GM04503 (cell line): ENCODE results near the gene NAPA.

Source experiments
- DNase-seq: peaks from one replicate; pipeline ENCODE4 v3.0.0-alpha.2; 2012; ENCODE audit warnings: low read depth

Gene NAPA

DNA sequence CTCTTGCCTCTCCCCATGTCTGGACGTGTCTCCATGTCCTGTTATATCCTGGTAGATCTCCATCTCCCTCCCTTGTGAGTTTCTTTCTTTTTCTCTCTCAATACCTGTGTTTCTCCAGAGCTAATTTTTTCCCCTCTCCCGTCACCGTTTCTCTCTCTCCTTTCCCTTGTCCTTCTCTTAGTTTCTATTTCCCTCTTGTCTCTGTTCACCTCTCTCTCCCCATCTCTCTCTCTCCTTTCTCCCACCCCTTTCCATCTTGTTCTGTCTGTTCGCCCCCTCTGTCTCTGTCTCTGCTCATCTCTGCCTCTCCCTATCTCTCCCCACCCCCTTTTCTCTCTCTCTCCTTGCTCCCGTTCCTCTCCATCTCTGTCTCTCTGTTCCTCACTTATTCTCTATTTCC is 56.2 kb downstream of the NAPA start:
- no peak for DNase-seq

DNA sequence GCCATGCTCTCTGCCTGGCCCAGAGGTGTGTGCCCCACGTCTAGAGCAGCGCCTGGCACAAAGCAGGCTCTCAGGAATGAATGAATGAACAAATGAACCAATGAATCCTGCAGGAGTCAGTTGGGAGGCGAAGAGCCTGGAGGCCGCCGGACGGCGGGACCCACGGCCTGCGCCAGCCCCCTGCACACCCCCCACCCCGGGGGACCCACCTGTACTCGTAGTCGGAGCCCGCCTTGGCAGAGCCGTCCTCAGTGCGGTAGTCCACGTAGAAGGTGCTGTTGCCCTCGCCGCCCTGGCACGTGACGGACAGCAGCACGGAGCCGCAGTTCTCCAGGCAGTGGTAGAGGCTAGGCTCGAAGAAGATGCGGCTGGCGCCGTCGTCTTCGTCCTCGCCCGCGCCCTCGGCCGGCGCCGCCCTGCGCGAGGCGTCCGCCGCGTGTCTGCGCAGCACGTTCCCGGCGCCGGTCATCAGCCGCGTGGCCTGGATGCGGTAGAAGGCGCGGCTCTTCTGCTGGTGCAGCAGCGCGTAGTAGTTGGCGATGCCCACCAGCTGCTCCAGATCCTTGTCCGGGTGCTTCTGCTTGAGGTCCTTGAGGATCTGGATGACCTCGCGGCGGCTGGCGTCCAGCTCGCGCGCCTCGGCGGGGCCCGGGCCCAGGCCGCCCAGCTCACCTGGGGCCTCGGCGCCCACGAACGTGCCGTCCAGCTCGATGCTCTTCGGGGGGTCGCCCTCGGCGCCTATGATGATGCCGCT is 58.0 kb downstream of the NAPA start:
- DNase-seq, result no peak

DNA sequence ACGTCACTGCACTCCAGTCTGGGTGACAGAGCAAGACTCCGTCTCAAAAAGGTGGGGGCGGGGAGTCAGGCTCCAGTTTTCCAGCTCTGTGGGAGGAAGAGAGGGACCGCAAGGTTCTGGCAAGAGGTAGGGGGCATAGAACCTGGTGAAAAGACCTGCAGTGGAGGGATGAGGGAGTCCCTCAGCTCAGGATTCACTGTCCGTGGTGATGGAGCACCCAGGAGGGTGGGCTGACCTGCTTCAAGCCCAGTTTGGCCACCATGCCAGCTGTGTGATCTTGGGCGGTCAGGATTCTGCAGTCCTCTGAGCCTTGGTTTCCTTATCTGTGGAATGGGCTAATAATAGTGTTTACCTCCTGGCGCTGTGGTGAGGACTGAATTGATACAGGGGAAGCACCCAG is 64.4 kb downstream of the NAPA start:
- DNase-seq, result no peak

DNA sequence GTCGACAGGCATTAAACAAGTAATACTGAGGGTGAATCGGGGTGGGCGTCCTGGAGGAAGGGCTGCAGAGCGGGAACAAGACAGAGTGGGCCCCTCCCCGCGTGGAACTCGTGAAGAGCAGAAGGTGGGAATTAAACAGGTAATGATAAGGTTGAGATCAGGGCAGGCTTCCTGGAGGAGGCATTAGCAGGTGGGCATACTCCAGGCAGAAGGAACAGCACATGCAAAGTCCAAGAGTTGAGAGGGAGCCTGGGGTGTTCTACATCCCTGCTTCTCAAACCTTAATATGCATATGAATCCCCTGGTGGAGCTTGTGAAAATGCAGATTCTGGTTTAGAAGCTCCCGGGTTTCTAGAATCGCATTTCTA is 66.5 kb downstream of the NAPA start:
- DNase-seq, result no peak

DNA sequence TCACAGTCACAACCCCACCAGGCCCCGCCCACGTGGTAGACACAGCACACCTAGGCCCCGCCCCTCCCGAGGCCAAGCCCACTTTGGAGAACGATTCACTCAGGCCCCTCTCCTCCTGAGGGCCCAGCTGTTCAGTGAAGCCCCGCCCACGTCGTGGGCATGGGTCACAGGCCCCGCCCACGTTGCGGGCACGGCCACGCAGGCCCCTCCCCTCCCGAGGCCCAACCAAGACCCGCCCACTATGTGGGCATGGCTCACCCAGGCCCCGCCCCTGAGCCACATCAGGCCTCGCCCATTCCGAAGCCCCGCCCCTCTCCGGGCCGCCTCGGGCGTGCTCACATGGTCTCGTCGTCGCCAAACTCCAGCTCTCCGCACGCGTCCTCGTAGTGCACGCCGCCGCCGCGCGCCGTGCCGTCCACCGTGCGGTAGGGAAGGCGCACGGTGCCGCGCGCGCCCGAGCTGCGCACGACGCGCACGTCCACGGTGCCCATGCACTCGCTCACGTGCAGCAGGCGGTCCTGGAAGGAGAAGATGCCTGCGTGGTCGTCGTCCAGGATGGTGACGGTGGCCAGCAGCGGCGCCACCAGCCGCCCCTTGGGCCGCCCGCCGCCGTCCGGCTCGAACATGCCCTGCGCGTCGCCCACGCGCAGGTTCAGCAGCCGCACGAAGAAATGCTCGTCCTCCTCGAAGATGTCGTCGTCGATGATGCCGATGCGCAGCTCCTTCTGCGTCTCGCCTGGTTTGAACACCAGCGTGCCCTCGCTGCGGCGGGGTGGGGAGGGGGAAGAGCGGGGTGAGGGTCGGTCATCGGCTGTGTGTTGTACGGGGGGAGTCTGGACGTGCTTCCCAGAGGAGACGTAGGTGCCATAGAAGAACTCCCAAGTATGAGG is 67.1 kb downstream of the NAPA start:
- no peak for DNase-seq

DNA sequence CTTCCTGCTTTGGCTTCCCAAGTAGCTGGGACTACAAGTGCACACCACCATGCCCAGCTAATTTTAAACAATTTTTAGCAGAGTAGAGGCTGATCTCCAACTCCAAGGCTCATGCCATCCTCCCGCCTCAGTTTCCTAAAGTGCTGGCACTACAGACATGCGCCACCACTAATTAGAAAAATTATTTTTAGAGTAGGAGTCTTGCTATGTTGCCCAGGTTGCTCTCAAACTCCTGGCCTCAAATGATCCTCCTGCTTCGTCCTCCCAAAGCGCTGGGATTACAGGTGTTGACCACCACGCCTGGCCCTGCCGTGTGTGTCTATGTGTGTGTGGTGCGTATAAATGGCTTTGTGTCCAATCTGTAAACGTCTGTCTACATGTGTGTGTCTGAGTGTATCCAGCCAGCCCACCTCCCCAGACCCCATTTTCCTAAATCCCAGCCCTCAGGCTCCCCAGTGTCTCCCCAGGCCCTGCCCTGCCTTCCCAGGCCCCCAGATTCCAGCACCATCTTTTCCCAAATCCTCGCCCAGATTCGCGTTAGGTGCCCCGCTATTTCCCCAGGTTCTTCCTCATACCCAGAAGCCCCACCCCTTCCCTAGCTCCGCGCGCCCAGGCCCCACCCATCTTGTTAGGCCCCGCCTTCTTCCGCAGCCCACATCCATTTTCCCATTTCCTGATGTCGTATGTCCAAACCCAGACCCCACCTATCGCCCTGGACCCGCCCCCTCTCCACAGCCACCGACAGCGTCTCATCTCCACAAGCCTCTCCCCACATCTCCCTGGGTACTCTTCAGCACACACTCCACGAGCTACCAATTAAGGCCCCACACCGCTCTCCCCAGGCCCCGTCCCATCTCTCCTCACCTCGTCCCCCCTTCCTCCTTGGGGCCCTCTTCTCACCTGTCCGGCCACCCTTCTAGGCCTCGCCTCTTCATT is 68.1 kb downstream of the NAPA start:
- no peak for DNase-seq

DNA sequence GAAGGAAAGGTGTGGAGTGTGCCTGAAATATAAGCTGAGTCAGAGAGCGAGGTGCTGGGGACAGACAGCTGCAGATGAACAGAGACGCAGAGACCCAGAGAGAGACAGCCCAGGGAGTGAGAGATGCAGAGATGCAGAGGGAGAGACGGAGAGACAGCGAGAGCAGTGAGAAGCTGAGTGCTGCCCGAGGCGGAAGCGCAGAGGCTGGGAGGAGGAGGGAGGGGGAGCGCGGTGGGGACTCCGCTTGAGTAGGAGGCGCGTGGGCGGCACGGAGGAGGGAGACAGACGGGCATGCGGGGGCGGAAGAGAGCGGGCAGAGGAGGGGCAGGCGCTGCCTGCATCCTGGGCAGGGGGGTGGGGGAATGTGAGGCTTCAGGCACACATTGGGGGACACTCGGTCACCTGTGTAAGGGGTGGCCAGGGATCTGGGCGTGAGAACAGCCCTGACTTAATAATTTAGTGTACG is 68.9 kb downstream of the NAPA start:
- no peak for DNase-seq

DNA sequence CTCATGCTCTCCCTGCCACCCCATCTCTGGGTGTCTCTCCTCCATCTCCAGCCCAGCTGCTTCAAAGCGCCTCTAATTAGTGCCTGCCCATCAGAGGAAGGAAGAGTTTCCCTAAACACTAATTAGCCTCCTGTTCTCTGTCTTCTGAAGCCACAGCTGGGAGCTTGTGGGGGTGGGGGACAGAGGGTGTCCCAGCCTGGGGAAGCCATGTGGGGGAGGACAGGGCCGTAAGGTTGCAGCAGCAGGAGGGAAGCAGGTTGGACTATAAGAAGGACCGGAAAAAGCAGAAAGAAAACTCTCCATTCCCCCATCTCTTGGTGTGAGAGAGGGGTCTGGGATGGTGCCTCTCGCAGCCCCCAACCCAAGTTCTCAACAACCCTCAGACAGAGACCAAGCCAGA is 69.3 kb downstream of the NAPA start:
- DNase-seq, result no peak

DNA sequence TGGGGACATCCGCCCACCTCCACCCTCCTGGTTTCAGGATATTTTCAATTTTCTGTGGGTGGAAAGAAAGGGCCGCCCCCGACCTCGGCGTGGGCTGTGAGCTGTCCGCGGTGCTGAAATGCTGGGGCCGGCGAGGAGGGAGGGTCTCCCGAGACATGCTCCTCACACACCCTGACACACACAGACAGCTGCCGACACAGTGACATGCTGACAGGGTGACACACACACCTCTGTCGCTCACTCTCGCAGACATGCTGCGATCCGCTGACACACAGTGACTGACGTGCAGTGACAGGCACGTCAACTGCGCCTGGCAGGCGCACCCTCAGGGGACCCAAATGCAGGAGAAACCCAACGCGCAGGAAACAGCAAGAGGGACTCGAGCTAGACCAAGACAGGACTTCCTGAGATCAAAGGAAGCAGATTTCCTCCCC is 70.5 kb downstream of the NAPA start:
- no peak for DNase-seq

DNA sequence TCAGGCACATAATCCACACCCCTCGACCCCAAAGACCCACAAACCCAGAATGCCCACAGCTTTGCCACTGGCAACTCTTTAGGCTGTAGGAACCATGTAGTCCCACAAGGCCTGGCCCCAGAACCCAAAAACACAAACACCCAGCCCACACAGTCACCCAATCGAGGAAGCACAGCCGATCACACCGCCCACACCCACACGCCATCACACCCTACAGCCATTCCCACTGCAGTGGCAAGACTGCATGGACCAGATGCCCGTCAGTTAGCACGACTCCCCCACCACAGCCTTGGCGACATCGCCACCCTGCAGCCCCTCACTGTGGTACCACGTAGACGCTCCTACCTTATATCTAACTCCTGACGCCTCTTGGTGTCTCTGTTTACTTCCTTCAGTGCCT is 71.5 kb downstream of the NAPA start:
- DNase-seq, result no peak

DNA sequence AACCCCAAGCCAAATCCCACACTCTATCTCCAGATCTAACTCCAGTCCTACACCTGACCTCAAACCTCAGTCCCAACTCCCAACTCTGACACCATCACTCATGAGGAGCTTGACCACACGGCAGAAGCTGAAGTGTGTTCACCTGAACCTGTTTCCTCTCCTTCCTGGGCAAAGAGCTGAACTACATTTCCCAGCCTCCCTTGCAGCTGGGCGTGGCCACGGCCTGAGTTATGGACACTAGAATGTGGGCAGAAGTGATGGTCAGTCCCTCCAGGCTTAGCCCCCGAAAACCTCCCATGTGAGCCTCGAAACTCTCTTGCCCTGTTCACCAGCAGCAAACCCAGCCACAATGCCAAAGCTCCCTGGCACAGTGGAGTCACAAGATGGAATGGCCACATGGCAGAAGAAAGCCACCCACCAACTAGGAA is 76.1 kb downstream of the NAPA start:
- DNase-seq, result no peak
